ENCODE results near the gene C1orf198.

C1orf198 gene

DNA sequence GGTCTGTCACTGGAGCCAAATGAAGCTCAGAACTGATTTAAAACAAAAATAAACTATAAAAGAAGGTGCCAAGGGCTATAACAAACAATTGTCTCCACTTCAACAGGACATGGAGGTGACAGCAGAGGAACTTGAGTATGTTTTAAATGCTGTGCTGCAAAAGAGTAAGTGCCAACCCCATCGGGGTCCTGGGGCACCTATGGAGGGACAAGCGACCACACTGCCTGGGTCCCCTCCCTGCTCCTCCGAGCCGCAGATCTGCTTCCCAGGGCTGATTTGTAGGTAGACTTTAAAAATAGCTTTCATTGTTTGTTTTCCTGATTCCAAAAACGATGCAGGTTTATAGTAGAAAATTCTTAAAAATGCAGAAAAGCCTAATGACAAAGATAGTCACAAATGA is 78.3 kb downstream of the C1orf198 start:
- in situ Hi-C loops (cut with MboI; ENCODE audit: low sequenced_read_pairs) = no loop called here

- in situ Hi-C loops (cut with MboI; ENCODE audit: low sequenced_read_pairs) = no loop called here
Measured at GRCh38 chr1:230788561-230789275, 79.6 kb downstream of the C1orf198 start.

DNA sequence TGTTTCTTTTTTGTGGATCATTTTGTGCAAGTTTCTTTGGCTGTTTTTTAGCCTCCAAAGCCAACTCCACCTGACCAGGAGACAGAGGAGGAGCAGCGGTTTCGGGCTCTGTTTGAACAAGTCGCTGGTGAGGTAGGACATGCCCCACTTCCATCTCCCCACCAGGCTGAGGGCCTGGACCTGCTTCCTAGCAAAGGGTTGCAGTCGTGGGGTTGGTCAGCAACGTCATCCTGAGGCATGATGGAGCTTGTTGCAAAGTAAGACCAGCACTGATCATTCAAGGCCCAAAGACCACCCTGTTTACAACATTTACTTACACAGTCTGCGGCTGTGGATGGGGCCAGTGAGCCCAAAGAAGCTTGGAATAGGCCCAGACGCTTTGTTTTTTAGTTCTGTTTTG is 80.8 kb downstream of the C1orf198 start:
- in situ Hi-C loops (cut with MboI; ENCODE audit: low sequenced_read_pairs) = no loop called here

Data from hTERT RPE-1 (cell line).